ENCODE measurements around the gene CASQ1. TPM values are rescaled to one million over a fixed set of nuclear protein-coding genes. Genes with fewer than 3 reads are reported as not detected.

CASQ1 gene
- total and polyA plus RNA-seq, 3 donors from 2014 or later, result 3.4 to 10.2 (median 5.6) TPM

- 69 to 75% methylated on average over 13 of the region's 13 CpGs for WGBS, 2 donors
- Histone ChIP-seq H3K27ac (no peak overlapping the region), H3K4me3 (no peak overlapping the region), H3K36me3 (ENCODE audit: low read depth, missing control alignments) (no peaks in the 10 kb centered on the region), H3K4me1 (no peaks in the 10 kb centered on the region), H3K9me3 (no peaks in the 10 kb centered on the region), H3K27me3 (no peaks in the 10 kb centered on the region)
- no peak for DNase-seq
- TF ChIP-seq CTCF (IDR thresholded peaks at IDR 0.05), result no peak
- no peak for TF ChIP-seq POLR2A (IDR thresholded peaks at IDR 0.05)
- intact Hi-C loops (cut with DNase I; ENCODE audit: low total_unique reads), result no loop called here
These were observed 21.6 kb upstream of the CASQ1 start for GRCh38 chr1:160168609-160169369.

GRCh38 chr1:160169553-160170399 is 20.6 kb upstream of the CASQ1 start:
- no peak overlapping the region for H3K4me3 ChIP-seq
- WGBS, 2 donors, result 66 to 69% methylated on average over 13 to 15 of the region's 15 CpGs

GRCh38 chr1:160171354-160171753 is 19.0 kb upstream of the CASQ1 start:
- no peaks in the 10 kb centered on the region for H3K27me3 ChIP-seq
- no peaks in the 10 kb centered on the region for H3K36me3 ChIP-seq (ENCODE audit: low read depth, missing control alignments)
- no peak overlapping the region for H3K4me3 ChIP-seq
- TF ChIP-seq CTCF (IDR thresholded peaks at IDR 0.05) (no peak), POLR2A (IDR thresholded peaks at IDR 0.05) (no peak)
- H3K27ac ChIP-seq, result no peak overlapping the region
- no peak for DNase-seq
- intact Hi-C loops (cut with DNase I; ENCODE audit: low total_unique reads), result no loop called here
- 90 to 93% methylated on average over 4 of the region's 4 CpGs for WGBS, 2 donors
- peaks cover 2% of the 10 kb centered on the region for H3K4me1 ChIP-seq
- H3K9me3 ChIP-seq, result no peaks in the 10 kb centered on the region

More at GRCh38 chr1:160169553-160170399, 20.6 kb upstream of the CASQ1 start:
- DNase-seq, result no peak
- no peaks in the 10 kb centered on the region for H3K36me3 ChIP-seq (ENCODE audit: low read depth, missing control alignments)
- TF ChIP-seq CTCF (IDR thresholded peaks at IDR 0.05), result no peak
- TF ChIP-seq POLR2A (IDR thresholded peaks at IDR 0.05), result no peak
- H3K27me3 ChIP-seq, result no peaks in the 10 kb centered on the region
- intact Hi-C loops (cut with DNase I; ENCODE audit: low total_unique reads), result no loop called here
- no peaks in the 10 kb centered on the region for H3K9me3 ChIP-seq
- no peaks in the 10 kb centered on the region for H3K4me1 ChIP-seq
- H3K27ac ChIP-seq, result no peak overlapping the region

GRCh38 chr1:160171980-160172379 is 18.4 kb upstream of the CASQ1 start:
- H3K4me3 ChIP-seq, result no peak overlapping the region
- no peak for DNase-seq
- WGBS, 2 donors, result 67 to 80% methylated on average over 9 of the region's 9 CpGs
- no peak for TF ChIP-seq POLR2A (IDR thresholded peaks at IDR 0.05)
- no peak for TF ChIP-seq CTCF (IDR thresholded peaks at IDR 0.05)
- no peaks in the 10 kb centered on the region for H3K36me3 ChIP-seq (ENCODE audit: low read depth, missing control alignments)
- peaks cover 7% of the 10 kb centered on the region for H3K4me1 ChIP-seq
- H3K9me3 ChIP-seq, result no peaks in the 10 kb centered on the region
- intact Hi-C loops (cut with DNase I; ENCODE audit: low total_unique reads), result no loop called here
- no peak overlapping the region for H3K27ac ChIP-seq
- H3K27me3 ChIP-seq, result no peaks in the 10 kb centered on the region
